ENCODE results near the gene SYT5.
"Not testable (repeated sequence)": the region's sequence is repeated elsewhere in the genome, so short reads cannot be mapped to it uniquely, and the experiment has no call there.

Gene SYT5

DNA sequence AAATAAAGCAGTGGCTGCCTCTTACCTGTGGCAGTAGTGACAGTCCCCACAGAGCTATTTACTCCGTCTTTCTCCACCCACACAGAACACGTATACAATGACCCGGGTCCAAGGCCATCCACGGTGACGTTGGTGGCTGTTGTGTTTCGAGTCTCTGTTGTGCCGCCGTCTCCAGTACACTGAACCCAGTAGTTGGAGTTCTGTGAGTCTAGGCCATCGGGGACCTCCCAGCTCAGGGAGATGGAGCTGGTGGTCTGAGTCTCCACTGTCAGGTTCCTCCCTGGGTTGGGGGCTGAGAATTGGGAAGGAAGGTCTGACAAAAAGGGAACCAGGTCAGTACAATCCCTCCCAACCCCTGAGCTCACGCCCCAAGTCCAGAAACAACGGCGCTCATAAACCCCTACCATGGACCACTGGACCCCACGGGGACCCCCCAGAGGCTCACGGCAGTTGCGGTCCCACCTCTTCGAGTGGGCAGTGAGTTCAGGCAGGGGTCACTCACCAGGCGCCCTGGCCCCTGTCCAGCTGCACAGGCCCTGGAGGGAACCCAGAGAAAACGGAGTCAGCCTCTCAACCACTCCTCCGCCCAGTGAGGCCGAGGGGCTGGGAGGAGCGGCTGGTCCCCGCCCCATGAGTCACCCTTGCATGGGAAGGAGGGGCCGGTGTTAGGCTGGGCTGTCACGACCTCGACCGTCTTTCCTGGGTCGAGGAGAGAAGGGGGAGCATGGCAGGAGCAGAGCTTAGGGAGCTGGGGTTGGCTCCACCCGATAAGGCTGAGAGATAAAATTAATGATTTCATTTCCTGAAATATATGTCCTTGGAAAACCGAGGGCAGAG lies 26.8 kb upstream of the SYT5 start:
- peak in 1 of 2 experiments; percentile 15 for DNase-seq

DNA sequence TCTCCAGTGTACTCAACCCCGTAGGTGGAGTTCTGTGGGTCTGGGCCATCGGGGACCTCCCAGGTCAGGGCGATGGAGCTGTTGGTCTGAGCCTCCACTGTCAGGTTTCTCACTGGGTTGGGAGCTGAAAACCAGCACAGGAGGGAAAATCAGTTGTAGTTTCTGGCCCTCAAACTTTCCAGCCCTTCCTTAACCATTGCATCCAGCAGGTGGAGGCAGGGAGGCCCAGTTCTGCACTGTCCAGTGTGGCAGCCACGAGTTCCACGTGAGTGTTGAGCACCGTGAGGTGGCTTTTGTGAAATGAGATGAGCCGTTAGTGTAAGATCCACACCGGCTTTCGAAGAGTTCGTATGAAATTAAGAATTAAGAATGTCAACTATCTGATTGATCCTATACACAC lies 22.1 kb upstream of the SYT5 start:
- DNase-seq = not testable (repeated sequence)

DNA sequence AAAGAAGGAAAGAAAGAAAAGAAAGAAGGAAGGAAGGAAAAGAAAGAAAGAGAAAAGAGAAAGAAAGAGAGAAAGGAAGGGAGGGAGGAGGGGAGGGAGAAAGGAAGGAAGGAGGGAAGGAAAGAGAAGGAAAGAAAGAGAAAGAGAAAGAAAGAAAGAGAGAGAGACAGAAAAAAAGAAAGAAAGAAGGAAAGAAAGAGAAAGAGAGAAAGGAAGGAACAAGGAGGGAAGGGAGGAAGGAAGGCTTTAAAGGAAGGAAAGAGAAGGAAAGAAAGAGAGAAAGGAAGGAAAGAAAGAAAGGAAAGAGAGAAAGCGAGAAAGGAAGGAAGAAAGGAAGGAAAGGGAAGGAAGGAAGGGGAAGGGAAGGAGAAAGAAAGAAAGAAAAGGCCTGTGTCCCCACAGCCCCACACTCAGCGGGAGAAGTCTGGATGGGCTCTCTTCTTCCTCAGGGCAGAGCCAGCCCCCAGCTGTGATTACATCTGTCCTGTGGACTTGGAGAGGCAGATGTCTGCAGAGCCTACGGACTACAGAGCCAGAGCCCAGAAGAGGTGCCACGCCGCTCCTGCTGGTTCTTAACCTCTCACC lies 19.6 kb upstream of the SYT5 start:
- no peak for DNase-seq

DNA sequence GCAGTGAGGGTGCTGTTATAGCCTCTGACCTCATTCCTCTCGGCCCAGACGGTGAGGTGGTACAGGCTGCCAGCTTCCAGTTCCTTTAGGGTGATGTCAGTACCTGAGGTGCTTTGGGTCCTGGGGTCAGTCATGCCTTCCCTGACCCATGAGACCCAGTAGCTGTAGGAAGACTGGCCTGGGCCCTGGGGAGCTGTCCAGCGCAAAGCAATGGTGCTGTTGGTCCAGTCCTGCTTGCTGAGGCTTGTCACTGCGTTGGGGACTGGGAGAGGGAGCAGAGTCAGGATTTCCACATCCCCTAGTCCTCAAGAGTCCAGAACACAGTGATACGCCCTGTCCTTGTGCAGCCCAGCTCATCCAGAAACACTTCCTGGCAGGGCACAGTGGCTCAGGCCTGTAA lies 18.6 kb upstream of the SYT5 start:
- DNase-seq = no peak

DNA sequence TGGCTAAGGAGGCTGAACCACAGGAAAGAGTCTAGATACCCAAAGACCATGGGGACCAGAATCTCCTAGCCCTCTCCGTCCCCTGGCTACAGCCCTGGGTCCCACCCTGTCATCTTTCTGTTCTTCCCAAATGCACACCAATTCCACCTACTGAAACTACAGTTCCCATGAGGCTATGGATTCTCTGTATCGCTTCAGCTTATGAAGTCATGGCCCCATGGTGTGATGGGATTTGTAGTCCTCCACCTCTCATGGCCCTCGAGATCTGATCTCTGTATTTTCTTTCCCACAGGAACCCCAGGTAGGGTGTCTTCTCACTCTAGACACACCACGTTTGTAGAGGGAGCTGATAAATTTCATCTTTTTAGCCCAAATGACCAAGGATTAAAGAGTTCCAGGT lies 17.4 kb upstream of the SYT5 start:
- no peak for DNase-seq

DNA sequence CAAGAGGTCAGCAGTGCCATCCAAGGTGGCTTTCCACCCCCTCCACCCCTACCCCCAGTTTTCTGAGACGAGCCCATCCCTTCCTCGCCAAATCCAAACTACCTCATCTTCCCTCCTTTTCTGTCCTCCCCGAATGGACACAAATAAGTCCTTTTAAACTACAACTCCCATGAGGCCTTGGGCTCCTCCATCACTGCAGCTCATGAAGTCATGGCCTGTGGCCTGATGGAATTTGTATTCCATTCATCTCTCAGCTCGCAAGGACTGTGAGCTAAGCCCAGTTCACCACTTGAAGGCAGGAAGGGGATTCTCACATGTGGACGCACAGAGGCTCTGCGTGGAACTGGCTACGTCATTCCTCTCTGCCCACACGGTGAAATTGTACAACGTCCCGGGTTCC lies 16.7 kb upstream of the SYT5 start:
- no peak for DNase-seq

DNA sequence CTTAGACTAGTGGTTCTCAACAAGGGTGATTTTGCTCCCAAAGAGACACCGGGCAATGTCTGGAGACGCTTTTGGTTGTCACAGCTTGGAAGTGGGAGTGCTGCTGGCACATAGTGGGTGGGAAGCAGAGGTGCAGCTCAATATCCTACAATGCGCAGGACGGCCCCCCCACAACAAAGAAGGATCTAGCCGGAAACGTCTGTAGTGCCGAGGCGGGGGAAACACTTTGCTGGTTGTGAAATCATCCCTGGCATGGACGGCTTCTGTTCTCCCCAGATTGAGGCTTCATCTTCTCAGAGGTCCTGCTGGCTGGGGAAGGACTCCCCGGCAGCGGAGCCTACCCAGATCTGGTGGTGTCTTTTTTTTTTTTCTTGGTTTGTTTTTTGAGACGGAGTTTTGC lies 13.4 kb upstream of the SYT5 start:
- DNase-seq = no peak

DNA sequence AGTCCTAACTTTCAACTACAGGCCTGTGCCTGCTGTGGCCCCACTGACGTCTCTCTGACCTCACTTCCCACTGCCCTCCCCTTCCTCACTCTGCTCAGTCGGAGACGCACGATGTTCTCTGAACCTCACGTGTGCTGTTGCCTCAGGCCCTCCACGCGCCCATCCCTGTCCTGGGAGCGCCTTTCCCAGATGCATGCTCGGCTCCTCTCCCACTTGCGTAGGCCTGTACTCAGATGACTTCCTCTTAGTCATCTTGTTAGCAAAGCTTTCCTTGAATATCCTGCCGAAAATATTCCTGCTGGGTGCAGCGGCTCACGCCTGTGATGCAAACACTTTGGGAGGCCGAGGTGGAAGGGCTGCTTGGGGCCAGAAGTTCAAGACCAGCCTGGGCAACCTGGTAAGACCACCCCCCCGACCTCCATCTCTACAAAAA lies 9.3 kb upstream of the SYT5 start:
- no peak for DNase-seq

DNA sequence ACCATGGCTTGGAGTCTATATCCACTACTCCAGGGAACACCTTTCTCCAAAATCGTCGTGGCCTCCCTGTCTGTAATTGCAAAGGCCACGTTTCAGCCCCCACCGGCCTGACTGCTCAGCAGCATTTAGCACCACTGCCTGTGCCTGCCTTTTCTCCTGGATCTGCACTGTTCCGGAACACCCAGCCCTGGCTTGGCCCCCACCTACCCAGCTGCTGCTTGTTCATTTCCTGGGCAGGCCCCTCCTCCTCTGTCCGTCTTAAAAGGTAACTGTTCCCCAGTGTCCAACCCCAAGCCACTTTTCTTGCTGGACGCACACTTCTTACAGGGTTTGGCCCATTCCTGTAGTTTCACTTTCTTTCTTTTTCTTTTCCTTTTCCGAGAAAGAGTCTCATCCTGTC lies 8.5 kb upstream of the SYT5 start:
- no peak for DNase-seq

DNA sequence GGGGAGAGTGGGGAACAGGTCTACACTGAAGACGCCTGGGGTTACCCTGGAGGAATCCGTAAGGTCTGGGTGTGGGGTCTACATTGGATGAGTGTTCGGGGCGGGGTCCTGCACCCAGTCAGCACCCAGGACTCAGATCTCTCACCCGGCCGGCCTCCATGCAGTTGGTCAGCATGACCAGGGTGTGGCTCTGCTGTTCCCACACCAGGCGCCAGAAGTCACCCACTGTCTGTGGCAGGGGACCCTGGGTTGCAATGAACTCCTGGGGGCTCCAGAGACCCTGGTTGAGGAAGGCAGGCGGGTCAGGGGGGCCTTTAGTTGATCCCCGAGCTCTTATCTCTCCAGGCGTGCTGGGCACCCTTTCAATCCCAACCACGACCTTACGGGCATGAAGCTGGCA lies 6.0 kb upstream of the SYT5 start:
- no peak for DNase-seq

DNA sequence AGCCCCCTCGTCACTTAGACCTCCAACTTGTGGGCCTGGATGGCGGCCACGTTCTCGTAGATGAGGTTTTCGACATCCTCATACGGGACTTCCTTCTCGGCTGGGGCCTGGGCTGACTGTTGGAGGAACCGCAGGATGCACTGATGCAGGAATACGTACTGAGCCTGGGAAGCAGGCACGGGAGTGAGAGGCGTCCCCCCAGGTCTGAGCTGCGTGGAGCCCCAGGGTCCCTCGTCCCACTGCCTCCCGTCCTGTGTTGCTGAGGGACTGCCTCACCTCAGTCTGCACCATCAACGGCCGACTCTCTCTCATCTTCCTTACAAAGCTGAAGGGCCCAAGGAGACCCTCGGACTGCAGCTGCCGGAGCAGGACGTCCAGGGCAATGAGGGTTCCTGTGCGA lies 1.7 kb upstream of the SYT5 start:
- DNase-seq = no peak

DNA sequence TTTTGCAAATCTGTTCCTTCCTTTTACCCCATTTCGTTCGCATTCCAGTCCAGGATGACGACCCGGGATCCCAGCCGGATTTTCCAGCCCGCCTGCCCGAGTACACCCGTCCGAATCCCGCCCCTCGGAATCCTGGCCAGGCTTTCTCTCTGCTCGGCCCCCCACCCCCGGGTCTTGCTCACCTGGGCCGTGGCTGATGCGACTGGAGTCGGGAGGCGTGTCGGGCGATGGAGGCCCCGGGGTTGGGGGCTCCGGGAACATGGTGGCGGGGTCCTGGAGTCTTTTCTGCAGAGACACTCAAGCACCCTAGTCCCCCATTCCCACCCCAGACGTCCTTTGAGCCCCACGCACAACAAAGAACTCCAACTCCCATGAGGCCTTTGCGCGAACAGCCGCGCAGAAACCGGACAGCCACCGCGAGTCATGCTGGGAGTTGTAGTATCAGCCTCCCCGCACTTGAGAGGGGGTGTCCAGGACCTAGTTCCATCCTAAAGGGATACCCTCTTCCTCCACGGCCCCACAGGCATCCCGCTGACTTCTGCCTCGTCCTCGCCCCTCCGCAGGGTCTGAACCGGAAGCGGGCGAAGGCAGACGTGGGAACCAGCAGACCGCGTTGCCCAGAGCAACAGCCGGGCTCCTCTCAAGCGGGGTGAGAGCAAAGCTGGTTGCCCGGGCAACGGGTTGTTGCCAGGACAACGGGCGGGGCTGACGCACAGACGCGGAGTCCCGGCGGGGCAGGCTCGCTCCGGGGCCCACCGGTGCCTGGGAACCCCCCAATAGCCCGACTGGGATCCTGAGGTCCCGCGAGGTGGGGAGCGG lies 1.1 kb downstream of the SYT5 start:
- peak; percentile 81 to 88 for DNase-seq

DNA sequence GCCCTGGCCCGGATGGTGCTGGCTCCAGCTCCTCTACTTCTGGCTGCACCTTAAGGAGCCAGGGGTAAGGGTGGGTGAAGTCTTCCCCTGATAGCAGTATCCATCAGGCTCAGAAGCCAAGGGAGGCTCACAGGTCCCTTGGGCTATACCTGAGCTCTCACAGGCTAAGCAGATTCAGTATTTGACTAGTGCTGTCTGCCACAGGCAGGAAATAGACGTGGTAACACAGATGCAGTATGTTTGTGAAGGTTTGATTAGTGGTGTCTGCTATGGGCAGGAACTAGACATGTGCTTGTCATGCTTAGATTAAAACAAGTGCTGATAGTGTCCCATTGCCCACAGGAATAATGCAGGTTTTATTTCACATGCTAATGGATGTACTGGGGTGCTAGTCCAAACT lies 4.0 kb downstream of the SYT5 start:
- no peak for DNase-seq

DNA sequence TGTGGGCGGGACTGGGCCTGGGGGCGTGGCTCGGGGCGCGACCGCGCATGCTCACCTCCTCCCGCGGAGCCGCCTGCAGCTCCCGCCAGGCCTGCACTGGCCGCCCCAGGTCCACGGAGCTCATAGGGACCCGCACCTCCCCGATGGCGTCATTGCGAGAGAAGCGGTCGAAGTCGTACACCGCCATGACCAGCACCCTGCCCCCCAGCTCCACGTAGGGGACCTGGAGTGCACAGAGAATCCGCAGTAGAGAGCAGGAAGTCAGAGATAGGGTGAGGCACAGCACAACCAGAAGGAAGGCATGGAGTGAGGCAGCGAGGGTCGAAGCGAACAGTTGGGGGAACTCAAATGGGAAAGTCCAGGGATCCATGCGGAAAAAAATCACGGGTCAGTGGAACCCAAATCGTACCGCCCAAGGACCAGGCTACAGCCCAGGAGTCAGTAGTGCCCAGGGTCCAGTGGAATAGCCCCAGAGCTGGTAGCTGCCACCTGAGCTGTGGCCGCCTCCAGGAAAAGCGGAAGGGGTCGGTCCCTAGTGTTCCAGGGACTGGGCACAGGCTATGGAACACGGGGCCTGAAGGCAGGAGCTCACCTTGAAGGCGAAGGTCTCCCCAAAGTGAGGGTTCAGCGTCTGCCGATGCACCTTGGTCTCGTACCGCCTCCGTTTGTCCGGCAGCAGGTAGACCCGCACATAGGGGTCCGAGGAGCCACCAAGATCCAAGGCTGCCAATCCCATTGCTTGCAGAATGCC lies 4.8 kb downstream of the SYT5 start:
- no peak for DNase-seq

DNA sequence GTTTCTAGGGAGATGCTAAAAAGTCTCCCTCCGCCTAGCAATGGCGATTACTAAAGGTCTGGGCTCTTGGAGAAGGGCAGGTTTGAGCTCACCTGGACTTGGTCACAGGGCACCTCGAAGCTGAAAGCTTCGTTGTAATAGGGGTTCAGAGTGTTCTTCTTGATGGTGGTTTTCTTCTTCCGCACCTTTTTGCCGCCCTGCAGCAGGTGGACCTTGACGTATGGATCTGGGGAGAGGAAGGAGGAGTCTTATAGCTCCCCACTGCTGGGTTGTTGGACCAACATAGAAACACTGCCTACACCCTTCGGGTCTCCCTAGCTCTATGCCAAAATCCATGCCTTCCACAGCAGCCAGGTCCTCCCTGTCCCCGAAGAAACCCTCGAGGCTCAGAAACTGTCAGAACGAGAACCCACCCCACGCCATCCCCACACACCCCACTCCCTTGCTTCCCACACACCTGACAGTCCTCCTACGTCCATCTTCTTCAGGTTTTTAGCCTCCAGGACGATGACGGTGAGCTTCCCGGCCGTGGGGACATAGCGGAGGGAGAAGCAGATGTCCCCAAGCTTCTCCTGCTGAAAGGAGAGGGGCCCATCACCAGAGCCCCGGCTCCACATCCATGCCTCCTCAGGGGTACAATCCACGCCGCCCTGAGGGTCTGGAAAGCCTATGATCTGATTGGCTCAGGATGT lies 5.5 kb downstream of the SYT5 start:
- no peak for DNase-seq

DNA sequence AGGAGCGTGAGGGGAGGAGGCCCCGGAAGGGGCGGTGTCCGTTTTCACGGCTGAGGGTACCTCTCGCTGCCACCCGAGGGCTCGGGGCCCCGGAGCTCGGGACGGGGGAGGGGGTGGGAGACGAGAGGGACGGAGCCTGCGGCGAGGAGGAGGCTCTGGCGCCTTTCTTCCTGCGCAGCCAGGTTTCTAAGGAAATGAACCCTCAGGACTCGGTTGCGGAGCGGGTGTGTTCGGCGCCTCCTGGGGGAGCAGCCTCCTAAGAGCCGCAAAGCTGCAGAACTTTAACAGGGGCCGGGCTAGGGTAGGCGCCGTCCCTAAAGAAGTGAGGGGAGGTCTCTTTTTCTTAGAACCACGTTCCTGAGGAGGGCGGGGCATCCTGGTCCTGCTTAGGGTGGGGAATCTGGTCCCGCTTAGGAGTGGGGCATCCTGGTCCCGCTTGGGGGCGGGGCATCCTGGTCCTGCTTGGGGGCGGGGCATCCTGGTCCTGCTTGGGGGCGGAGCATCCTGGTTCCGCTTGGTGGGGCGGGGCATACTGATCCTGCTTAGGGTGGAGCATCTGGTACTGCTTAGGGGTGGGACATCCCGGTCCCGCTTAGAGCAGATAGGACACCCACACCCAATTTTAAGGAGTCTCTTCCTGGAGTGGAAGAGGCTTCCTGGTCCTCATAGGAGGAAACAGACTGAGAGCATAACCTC lies 6.2 kb downstream of the SYT5 start:
- DNase-seq = peak; percentile 36 to 51

DNA sequence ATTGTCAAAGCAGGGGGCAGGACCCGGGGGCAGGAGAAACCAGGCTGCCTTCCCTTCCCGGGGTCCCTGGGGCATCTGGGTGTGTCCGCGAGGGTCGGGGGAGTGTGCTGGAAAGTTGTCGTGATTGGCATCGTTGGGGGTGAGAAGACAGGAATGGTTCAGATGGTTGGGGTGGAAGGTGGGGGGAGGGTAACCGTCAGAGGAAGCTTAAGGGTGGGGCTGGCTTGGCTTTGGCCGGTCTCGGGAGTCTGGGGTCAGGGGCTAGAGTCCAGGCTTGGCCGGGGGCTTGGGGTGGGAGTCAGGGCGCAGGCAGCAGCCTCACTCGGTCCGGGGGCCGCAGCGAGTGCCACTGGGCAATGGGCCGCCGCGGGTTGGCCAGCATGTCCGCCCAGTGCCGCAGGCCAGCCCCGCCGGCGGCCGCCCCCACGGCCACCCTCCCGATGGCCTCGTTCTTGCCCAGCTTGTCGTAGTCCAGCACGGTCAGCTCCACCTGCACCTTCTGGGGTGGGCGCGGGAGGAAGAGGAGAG lies 6.8 kb downstream of the SYT5 start:
- DNase-seq = no peak

DNA sequence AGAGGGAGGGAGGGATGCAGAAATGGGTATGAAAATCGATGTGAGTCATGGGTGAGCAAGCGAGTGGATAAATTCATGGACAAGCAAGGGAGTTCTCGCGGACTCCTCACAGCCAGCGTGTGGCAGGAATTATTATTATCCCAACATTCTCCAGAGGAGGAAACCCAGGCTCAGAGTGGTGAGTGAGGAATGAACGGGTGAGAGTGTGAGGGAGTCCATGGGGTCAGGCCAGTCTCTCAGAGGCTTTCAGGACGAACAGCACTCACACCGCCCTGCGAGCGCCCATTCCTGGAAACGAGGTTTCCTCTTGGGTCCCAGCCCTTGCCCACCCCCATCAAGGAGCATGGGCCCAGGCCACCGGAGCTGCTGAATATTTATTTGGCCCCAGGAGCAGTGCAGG lies 7.3 kb downstream of the SYT5 start:
- DNase-seq = no peak

DNA sequence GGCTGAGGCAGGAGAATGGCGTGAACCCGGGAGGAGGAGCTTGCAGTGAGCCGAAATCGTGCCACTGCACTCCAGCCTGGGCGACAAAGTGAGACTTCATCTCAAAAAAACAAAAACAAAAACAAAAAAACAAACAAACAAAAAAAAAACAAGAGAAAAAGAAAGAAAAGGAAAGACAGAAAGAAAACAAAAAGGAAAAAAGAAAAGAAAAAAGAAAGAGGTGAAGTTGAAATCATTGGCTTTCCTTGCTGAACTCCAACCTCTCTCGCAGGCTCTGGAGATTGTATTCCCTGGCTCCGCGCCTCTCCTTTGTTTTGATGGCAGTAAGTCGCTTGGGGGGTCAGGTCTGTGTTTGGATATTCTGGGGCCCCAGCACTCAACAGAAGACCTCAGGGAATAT lies 7.8 kb downstream of the SYT5 start:
- not testable (repeated sequence) for DNase-seq

DNA sequence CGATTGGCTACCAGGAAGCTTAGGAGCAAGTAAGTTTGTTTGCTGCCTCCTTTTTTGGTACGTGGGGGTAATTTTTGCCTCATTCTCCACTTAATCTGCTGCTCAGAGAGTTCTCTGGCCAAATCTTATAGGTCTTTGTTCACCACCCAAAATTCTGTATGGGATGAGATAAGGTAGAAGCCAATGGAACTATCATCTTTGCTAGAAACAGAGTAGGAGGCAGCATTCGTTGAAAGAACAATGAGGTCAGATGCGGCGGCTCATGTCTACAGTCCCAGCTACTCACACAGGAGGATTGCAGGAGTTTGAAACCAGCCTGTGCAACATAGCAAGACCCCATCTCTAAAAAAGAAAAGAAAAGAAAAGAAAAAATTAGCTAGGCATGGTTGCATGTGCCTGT lies 8.6 kb downstream of the SYT5 start:
- no peak for DNase-seq

DNA sequence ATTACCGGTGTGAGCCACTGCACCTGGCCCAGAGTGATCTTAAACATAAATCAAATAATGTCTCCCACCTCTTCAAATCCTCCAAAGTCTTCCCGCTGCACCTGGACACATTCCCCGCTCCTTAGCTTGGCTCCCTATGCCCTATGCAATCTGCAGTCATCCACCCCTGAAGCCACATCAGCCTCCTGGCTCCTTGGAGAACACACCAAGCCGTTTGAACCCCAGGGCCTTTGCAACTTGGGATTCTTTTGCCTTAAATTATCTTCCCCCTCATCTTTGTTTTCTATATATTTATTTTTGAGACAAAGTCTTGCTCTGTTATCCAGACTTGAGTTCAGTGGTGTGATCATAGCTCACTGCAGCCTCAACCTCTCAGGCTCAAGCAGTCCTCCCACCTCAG lies 11.0 kb downstream of the SYT5 start:
- no peak for DNase-seq

All from NCI-H2081 (cell line).